Iris pigment epithelial cell (primary cell): ENCODE results near the gene SLC41A3.
"Not testable (repeated sequence)": the region's sequence is repeated elsewhere in the genome, so short reads cannot be mapped to it uniquely, and the experiment has no call there.

ENCODE experiments used
- DNase-seq: peaks from one replicate; pipeline ENCODE4 v3.0.0-alpha.2; 2011; ENCODE audit warnings: low read depth

Gene SLC41A3

GRCh38 chr3:125996751-125997150, 87.2 kb downstream of the SLC41A3 start:
- DNase-seq, result not testable (repeated sequence)

- peak; percentile 93 for DNase-seq
These were observed 93.5 kb downstream of the SLC41A3 start for GRCh38 chr3:125990253-125990970.

GRCh38 chr3:125984951-125985350, 99.0 kb downstream of the SLC41A3 start:
- not testable (repeated sequence) for DNase-seq

- not testable (repeated sequence) for DNase-seq
These were observed 106.8 kb downstream of the SLC41A3 start for GRCh38 chr3:125977104-125977503.

- not testable (repeated sequence) for DNase-seq
These were observed 107.9 kb downstream of the SLC41A3 start for GRCh38 chr3:125976003-125976390.

GRCh38 chr3:125975245-125976002, 108.5 kb downstream of the SLC41A3 start:
- DNase-seq, result not testable (repeated sequence)

GRCh38 chr3:125971997-125972944, 111.7 kb downstream of the SLC41A3 start:
- DNase-seq, result not testable (repeated sequence)

- DNase-seq, result not testable (repeated sequence)
These were observed 115.0 kb downstream of the SLC41A3 start, which contains the start of gene ROPN1B for GRCh38 chr3:125968701-125969592. ROPN1B (plus strand) TSS chr3:125969178; CDS start chr3:125972055, 2,877 bp downstream.

- not testable (repeated sequence) for DNase-seq
These were observed 115.8 kb downstream of the SLC41A3 start for GRCh38 chr3:125968121-125968520.

- DNase-seq, result no peak
These were observed 116.8 kb downstream of the SLC41A3 start for GRCh38 chr3:125967156-125967555.

GRCh38 chr3:125965505-125965904, 118.4 kb downstream of the SLC41A3 start:
- no peak for DNase-seq

GRCh38 chr3:125963834-125964233, 120.1 kb downstream of the SLC41A3 start:
- not testable (repeated sequence) for DNase-seq

- no peak for DNase-seq
These were observed 122.7 kb downstream of the SLC41A3 start for GRCh38 chr3:125961289-125961589.

- DNase-seq, result no peak
These were observed 123.3 kb downstream of the SLC41A3 start for GRCh38 chr3:125960456-125961288.

GRCh38 chr3:125960066-125960424, 123.9 kb downstream of the SLC41A3 start:
- no peak for DNase-seq

- DNase-seq, result no peak
These were observed 124.4 kb downstream of the SLC41A3 start for GRCh38 chr3:125959317-125960065.

- DNase-seq, result no peak
These were observed 125.2 kb downstream of the SLC41A3 start for GRCh38 chr3:125958511-125959316.

GRCh38 chr3:125957674-125958510, 126.0 kb downstream of the SLC41A3 start:
- no peak for DNase-seq
